GM23338 (cell line): ENCODE results near the gene PSD4. TPM values are rescaled to one million over a fixed set of nuclear protein-coding genes. Genes with fewer than 3 reads are reported as not detected.

Experiments used
- ATAC-seq: fragments of 200-7000 bp; cut with Tn5 transposase; 3 replicates; pipeline ENCODE4 v1.9.1; 2020
- DNase-seq: peaks from one replicate; pipeline ENCODE4 v3.0.0-alpha.2; 2015; ENCODE audit warnings: low spot score
- H2AFZ ChIP-seq: fragments of 200-600 bp; sonication (generic); 2 replicates; pipeline ENCODE4 v1.8.0; 2016; ENCODE audit warnings: antibody characterized with exemption, mild to moderate bottlenecking, moderate library complexity
- H3F3A ChIP-seq: fragments of 200-600 bp; sonication (generic); replicated peaks from 2 replicates; pipeline ENCODE4 v1.8.0; 2017; ENCODE audit warnings: antibody characterized with exemption, mixed run types, low read depth
- H3K27ac ChIP-seq: fragments of 200-600 bp; sonication (generic); 2 replicates; pipeline ENCODE4 v1.6.1; 2016; ENCODE audit warnings: low read depth
- H3K27me3 ChIP-seq: fragments of 200-600 bp; sonication (generic); 2 replicates; pipeline ENCODE4 v1.8.0; 2016; ENCODE audit warnings: mild to moderate bottlenecking, mixed run types, moderate library complexity; ENCODE audit not compliant: insufficient read depth
- H3K36me3 ChIP-seq: fragments of 200-600 bp; sonication (generic); 2 replicates; pipeline ENCODE4 v1.8.0; 2016; ENCODE audit warnings: mild to moderate bottlenecking; ENCODE audit not compliant: insufficient read depth
- H3K4me1 ChIP-seq: fragments of 200-600 bp; sonication (generic); 2 replicates; pipeline ENCODE4 v1.8.0; 2016; ENCODE audit warnings: mild to moderate bottlenecking, moderate library complexity; ENCODE audit not compliant: insufficient read depth
- H3K4me2 ChIP-seq: fragments of 200-600 bp; sonication (generic); 2 replicates; pipeline ENCODE4 v1.7.1; 2017; ENCODE audit warnings: mixed run types
- H3K4me3 ChIP-seq: fragments of 200-600 bp; sonication (generic); 2 replicates; pipeline ENCODE4 v1.6.1; 2016; ENCODE audit warnings: mixed run types
- H3K79me2 ChIP-seq: fragments of 200-600 bp; sonication (generic); replicated peaks from 2 replicates; pipeline ENCODE4 v1.8.0; 2017; ENCODE audit warnings: mild to moderate bottlenecking; ENCODE audit not compliant: insufficient read depth
- H3K9me2 ChIP-seq: fragments of 200-600 bp; sonication (generic); 2 replicates; pipeline ENCODE4 v1.8.0; 2017; ENCODE audit not compliant: insufficient read depth
- H4K20me1 ChIP-seq: fragments of 200-600 bp; sonication (generic); replicated peaks from 2 replicates; pipeline ENCODE4 v1.8.0; 2017; ENCODE audit warnings: mild to moderate bottlenecking; ENCODE audit not compliant: insufficient read depth
- H3K27ac Mint-ChIP-seq: 2 replicates; pipeline ENCODE4 v1.8.0; 2020; ENCODE audit warnings: inconsistent platforms, mild to moderate bottlenecking, moderate library complexity, mixed read lengths
- H3K27me3 Mint-ChIP-seq: 3 replicates; pipeline ENCODE4 v1.8.0; 2022; ENCODE audit warnings: low read depth, mild to moderate bottlenecking, moderate library complexity, mixed read lengths, inconsistent platforms; ENCODE audit not compliant: insufficient read depth, poor library complexity
- H3K36me3 Mint-ChIP-seq: 3 replicates; pipeline ENCODE4 v1.8.0; 2021; ENCODE audit warnings: low read depth, mild to moderate bottlenecking, inconsistent platforms, moderate library complexity, mixed read lengths
- H3K4me1 Mint-ChIP-seq: 3 replicates; pipeline ENCODE4 v1.8.0; 2020; ENCODE audit warnings: mild to moderate bottlenecking, inconsistent platforms, mixed read lengths
- H3K4me3 Mint-ChIP-seq: 3 replicates; pipeline ENCODE4 v1.8.0; 2021; ENCODE audit warnings: moderate library complexity, mild to moderate bottlenecking, inconsistent platforms, mixed read lengths
- H3K9me3 Mint-ChIP-seq: 3 replicates; pipeline ENCODE4 v1.8.0; 2020; ENCODE audit warnings: moderate library complexity, mild to moderate bottlenecking, inconsistent platforms, mixed read lengths
- CREB1 ChIP-seq: fragments of 250-450 bp; sonication (Bioruptor Pico); IDR thresholded peaks from 2 replicates; pipeline ENCODE4 v1.5.0; 2020; ENCODE audit warnings: low read depth, mild to moderate bottlenecking, moderate library complexity
- ETS1 ChIP-seq: IDR thresholded peaks from 2 replicates; pipeline ENCODE4 v1.6.1; 2016; ENCODE audit warnings: antibody characterized with exemption
- EZH2 ChIP-seq: fragments of 200-600 bp; sonication (generic); IDR thresholded peaks from one replicate; pipeline ENCODE4 v1.8.0; 2017; ENCODE audit warnings: antibody characterized with exemption, mild to moderate bottlenecking, low read depth; ENCODE audit not compliant: unreplicated experiment
- EZH2phosphoT487 ChIP-seq: fragments of 200-600 bp; sonication (generic); IDR thresholded peaks from one replicate; pipeline ENCODE4 v1.8.1; 2018; ENCODE audit warnings: antibody characterized with exemption; ENCODE audit not compliant: unreplicated experiment
- JUNB ChIP-seq: IDR thresholded peaks from one replicate; pipeline ENCODE4 v1.6.1; 2016; ENCODE audit warnings: antibody characterized with exemption; ENCODE audit not compliant: unreplicated experiment
- NANOG ChIP-seq: IDR thresholded peaks from 2 replicates; pipeline ENCODE4 v1.6.1; 2016; ENCODE audit warnings: antibody characterized with exemption, borderline replicate concordance
- POLR2AphosphoS5 ChIP-seq: IDR thresholded peaks from 2 replicates; pipeline ENCODE4 v1.6.1; 2016; ENCODE audit warnings: antibody characterized with exemption, low read depth
- REST ChIP-seq: IDR thresholded peaks from one replicate; pipeline ENCODE4 v1.6.1; 2018; ENCODE audit warnings: antibody characterized with exemption; ENCODE audit not compliant: unreplicated experiment
- STAT1 ChIP-seq: IDR thresholded peaks from one replicate; pipeline ENCODE4 v1.6.1; 2016; ENCODE audit warnings: antibody characterized with exemption; ENCODE audit not compliant: unreplicated experiment
- ZNF114 ChIP-seq: fragments of 250-450 bp; sonication (Bioruptor Pico); IDR thresholded peaks from 2 replicates; pipeline ENCODE4 v1.5.0; 2020; ENCODE audit warnings: mild to moderate bottlenecking, moderate library complexity
- ZNF331 ChIP-seq: fragments of 250-450 bp; sonication (Bioruptor Pico); IDR thresholded peaks from 2 replicates; pipeline ENCODE4 v1.5.0; 2020; ENCODE audit warnings: low read depth, mild to moderate bottlenecking, moderate library complexity
- ZNF462 ChIP-seq: fragments of 250-450 bp; sonication (Bioruptor Pico); IDR thresholded peaks from 2 replicates; pipeline ENCODE4 v1.5.0; 2020; ENCODE audit warnings: mild to moderate bottlenecking, moderate library complexity
- polyA plus RNA-seq: library from polyadenylated mRNA; unstranded; fragments of >200 nt; fragmentation: Nextera tagmentation; extraction: Ambion mirVana; gene quantifications from 2 replicates; pipeline ENCODE4 v1.2.1, GENCODE V29; 2016
- total RNA-seq: library from RNA; depleted of rRNA; stranded (reverse); fragments of >200 nt; shearing (Covaris generic); gene quantifications from 2 replicates; pipeline ENCODE4 v1.2.3, GENCODE V29; 2014
- TF ChIP-seq, protein P1 (sequence below), 2 experiments: fragments of 200-600 bp in 1 of 2; sonication (generic) in 1 of 2; conservative IDR thresholded peaks; 2 replicates each; pipeline versions ENCODE4 v1.5.1 to v1.6.1; 2016 to 2017; ENCODE audit warnings: antibody characterized with exemption in 2 of 2, low read depth in 2 of 2, mild to moderate bottlenecking in 2 of 2, moderate library complexity in 1 of 2

PSD4 gene
- total and polyA plus RNA-seq, 2 experiments from 2014 or later: 0.06 to 0.66 TPM

DNA sequence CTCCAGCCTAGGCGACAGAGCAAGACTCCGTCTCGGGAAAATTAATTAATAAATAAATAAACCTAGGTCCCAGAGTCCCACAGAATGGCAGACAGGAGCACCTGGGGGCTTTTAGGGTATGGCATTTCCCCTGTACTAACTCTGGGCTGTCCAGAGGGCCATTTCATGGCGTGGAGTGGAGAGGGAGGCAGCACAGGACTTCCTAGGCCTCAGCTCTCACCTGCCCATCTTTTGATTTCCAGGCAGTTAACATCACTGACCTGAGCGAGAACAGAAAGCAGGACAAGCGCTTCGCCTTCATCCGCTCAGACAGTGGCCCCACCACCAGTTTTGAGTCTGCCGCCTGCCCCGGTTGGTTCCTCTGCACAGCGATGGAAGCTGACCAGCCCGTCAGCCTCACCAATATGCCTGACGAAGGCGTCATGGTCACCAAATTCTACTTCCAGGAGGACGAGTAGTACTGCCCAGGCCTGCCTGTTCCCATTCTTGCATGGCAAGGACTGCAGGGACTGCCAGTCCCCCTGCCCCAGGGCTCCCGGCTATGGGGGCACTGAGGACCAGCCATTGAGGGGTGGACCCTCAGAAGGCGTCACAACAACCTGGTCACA lies 41.3 kb upstream of the PSD4 start:
- no peaks in the 10 kb centered on the region for H3K4me1 ChIP-seq
- no peaks in the 10 kb centered on the region for H3K27me3 ChIP-seq
- no peak overlapping the region for H2AFZ ChIP-seq
- TF ChIP-seq JUNB (no peak), ZNF462 (no peak), POLR2AphosphoS5 (no peak), STAT1 (no peak), EZH2 (no peak), CREB1 (CRISPR knock-in tag) (no peak), EZH2phosphoT487 (no peak), ZNF114 (no peak), REST (no peak), NANOG (no peak), ETS1 (no peak), ZNF331 (CRISPR knock-in tag) (no peak)
- TF ChIP-seq, protein P1, sequence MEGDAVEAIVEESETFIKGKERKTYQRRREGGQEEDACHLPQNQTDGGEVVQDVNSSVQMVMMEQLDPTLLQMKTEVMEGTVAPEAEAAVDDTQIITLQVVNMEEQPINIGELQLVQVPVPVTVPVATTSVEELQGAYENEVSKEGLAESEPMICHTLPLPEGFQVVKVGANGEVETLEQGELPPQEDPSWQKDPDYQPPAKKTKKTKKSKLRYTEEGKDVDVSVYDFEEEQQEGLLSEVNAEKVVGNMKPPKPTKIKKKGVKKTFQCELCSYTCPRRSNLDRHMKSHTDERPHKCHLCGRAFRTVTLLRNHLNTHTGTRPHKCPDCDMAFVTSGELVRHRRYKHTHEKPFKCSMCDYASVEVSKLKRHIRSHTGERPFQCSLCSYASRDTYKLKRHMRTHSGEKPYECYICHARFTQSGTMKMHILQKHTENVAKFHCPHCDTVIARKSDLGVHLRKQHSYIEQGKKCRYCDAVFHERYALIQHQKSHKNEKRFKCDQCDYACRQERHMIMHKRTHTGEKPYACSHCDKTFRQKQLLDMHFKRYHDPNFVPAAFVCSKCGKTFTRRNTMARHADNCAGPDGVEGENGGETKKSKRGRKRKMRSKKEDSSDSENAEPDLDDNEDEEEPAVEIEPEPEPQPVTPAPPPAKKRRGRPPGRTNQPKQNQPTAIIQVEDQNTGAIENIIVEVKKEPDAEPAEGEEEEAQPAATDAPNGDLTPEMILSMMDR (conservative IDR thresholded peaks at IDR 0.05; ENCODE audit: low read depth in 2 of 2): no peak
- no peaks in the 10 kb centered on the region for H4K20me1 ChIP-seq
- H3F3A ChIP-seq: no peaks in the 10 kb centered on the region
- Mint-ChIP-seq H3K4me3 (no peak overlapping the region), H3K27ac (no peak overlapping the region), H3K4me1 (no peaks in the 10 kb centered on the region; the same call in 2 of the 3 replicates), H3K27me3 (no peaks in the 10 kb centered on the region), H3K36me3 (no peaks in the 10 kb centered on the region), H3K9me3 (no peaks in the 10 kb centered on the region)
- no peak overlapping the region for H3K27ac ChIP-seq
- ATAC-seq (no peak), DNase-seq (no peak)
- no peaks in the 10 kb centered on the region for H3K9me2 ChIP-seq
- H3K4me3 ChIP-seq: no peak overlapping the region
- no peaks in the 10 kb centered on the region for H3K36me3 ChIP-seq
- H3K79me2 ChIP-seq: no peaks in the 10 kb centered on the region
- H3K4me2 ChIP-seq: no peak overlapping the region
